ENCODE measurements around the gene RASGRP2.

- TF ChIP-seq, protein P1, sequence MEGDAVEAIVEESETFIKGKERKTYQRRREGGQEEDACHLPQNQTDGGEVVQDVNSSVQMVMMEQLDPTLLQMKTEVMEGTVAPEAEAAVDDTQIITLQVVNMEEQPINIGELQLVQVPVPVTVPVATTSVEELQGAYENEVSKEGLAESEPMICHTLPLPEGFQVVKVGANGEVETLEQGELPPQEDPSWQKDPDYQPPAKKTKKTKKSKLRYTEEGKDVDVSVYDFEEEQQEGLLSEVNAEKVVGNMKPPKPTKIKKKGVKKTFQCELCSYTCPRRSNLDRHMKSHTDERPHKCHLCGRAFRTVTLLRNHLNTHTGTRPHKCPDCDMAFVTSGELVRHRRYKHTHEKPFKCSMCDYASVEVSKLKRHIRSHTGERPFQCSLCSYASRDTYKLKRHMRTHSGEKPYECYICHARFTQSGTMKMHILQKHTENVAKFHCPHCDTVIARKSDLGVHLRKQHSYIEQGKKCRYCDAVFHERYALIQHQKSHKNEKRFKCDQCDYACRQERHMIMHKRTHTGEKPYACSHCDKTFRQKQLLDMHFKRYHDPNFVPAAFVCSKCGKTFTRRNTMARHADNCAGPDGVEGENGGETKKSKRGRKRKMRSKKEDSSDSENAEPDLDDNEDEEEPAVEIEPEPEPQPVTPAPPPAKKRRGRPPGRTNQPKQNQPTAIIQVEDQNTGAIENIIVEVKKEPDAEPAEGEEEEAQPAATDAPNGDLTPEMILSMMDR (IDR thresholded peaks at IDR 0.05 in 8 of 11, conservative IDR thresholded peaks at IDR 0.05 in 3 of 11) = no peak
- TF ChIP-seq POLR2A (IDR thresholded peaks at IDR 0.05) = no peak
Measured at GRCh38 chr11:64751136-64751535, 7.2 kb upstream of the RASGRP2 start.

Data from spleen (tissue), 7 donors.